ENCODE data around the gene NLE1.
A peak's percentile ranks its signal among the peaks of the same experiment; 100 is the strongest.
"Not testable (repeated sequence)": the region's sequence is repeated elsewhere in the genome, so short reads cannot be mapped to it uniquely, and the experiment has no call there.

NLE1 gene
- total RNA-seq = 1.3 to 13.4 (median 5.5) reads per million in 17 experiments

- peak; percentile 82 to 91 (median 88) for DNase-seq
Observed at GRCh38 chr17:35141681-35142466, at the start of gene NLE1. Gene NLE1, minus strand, starts transcription at chr17:35142303. Its CDS starts 28 bp downstream, at chr17:35142275.

- DNase-seq = no peak
Observed at GRCh38 chr17:35191001-35191695, 49.0 kb upstream of the NLE1 start.

GRCh38 chr17:35189291-35189690 lies 47.2 kb upstream of the NLE1 start:
- peak; percentile 72 to 95 (median 84) for DNase-seq

GRCh38 chr17:35188111-35188510 lies 46.0 kb upstream of the NLE1 start:
- peak; percentile 70 to 92 (median 79) for DNase-seq

GRCh38 chr17:35187481-35187880 lies 45.4 kb upstream of the NLE1 start:
- no peak for DNase-seq

- peak; percentile 77 to 93 (median 84) for DNase-seq
Observed at GRCh38 chr17:35185849-35186248, 43.7 kb upstream of the NLE1 start.

GRCh38 chr17:35184274-35184673 lies 42.2 kb upstream of the NLE1 start:
- no peak for DNase-seq

- peak in 3 of 4 experiments; percentile 43 to 57 (median 49) for DNase-seq
Observed at GRCh38 chr17:35183332-35183731, 41.2 kb upstream of the NLE1 start.

- DNase-seq = not testable (repeated sequence)
Observed at GRCh38 chr17:35179379-35179778, 37.3 kb upstream of the NLE1 start.

- DNase-seq = no peak
Observed at GRCh38 chr17:35176897-35177296, 34.8 kb upstream of the NLE1 start.

- no peak for DNase-seq
Observed at GRCh38 chr17:35175638-35176415, 33.7 kb upstream of the NLE1 start.

GRCh38 chr17:35174835-35175334 lies 32.8 kb upstream of the NLE1 start:
- DNase-seq = no peak

- DNase-seq = not testable (repeated sequence)
Observed at GRCh38 chr17:35172321-35172720, 30.2 kb upstream of the NLE1 start.

- peak in 2 of 4 experiments; percentile 41 to 57 for DNase-seq
Observed at GRCh38 chr17:35171834-35172233, 29.7 kb upstream of the NLE1 start.

- peak in 2 of 4 experiments; percentile 39 to 48 for DNase-seq
Observed at GRCh38 chr17:35170968-35171771, 29.1 kb upstream of the NLE1 start.

GRCh38 chr17:35169835-35170363 lies 27.8 kb upstream of the NLE1 start:
- DNase-seq = no peak

- DNase-seq = peak in 2 of 4 experiments; percentile 24 to 31
Observed at GRCh38 chr17:35167666-35168065, 25.6 kb upstream of the NLE1 start.

- DNase-seq = no peak
Observed at GRCh38 chr17:35167046-35167445, 24.9 kb upstream of the NLE1 start.

GRCh38 chr17:35166526-35166925 lies 24.4 kb upstream of the NLE1 start:
- no peak for DNase-seq

GRCh38 chr17:35164716-35165115 lies 22.6 kb upstream of the NLE1 start:
- DNase-seq = peak in 1 of 4 experiments; percentile 8

- DNase-seq = no peak
Observed at GRCh38 chr17:35163886-35164285, 21.8 kb upstream of the NLE1 start.

- no peak for DNase-seq
Observed at GRCh38 chr17:35162755-35163154, 20.7 kb upstream of the NLE1 start.
